Stimulated activated CD8-positive, alpha-beta memory T cell treated with anti-CD3 and anti-CD28 coated beads, Interleukin-12 subunit alpha, Interleukin-12 subunit beta, amount 100 ng/mL, for 24 hours (primary cell): Measurements from ENCODE around the gene TRERF1.
"Not testable (repeated sequence)": the region's sequence is repeated elsewhere in the genome, so short reads cannot be mapped to it uniquely, and the experiment has no call there.

Experiments
- DNase-seq: peaks from one replicate; pipeline ENCODE4 v3.0.0-alpha.2; 2020; ENCODE audit errors: extremely low read depth

The TRERF1 gene

DNA sequence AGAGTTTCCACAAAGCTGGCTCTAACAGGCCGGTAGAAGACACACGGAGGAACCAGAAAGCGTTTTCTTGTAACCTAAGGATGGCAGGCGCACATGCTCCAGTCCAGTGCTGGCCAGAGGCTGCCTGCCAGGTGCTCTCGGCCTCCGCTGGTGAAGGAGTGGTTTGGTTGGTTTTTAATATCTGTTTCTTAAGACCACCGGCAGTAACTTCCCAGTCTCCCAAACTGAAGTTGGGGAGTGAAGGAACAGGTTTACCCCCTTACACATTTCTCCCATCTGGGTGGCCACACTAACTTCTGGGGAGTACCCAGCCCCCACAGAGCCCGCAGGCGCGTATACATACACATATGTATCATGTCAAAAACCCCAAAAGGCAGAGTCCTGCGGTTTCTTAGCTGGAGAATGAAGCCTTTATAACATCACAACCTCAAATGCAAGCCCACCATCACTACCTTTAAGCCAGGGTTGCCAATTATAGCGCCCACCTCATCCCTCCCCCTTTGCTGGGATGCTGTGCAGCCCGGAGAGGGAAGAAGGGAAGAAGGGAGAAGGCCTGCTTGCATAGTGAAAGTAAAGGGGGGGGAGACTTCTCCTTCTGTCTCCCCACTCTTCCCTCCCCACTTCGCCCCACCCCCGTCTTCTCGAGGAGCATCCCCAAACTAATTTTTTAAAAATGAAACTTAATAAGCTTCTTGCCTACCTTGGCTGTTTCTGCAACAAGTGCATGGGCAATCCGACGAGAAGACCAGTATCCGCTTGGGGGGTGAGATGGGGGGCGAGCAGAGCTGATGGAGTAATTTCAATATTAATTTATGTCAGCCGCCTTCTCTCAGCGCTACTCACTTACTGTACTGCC is 1.0 kb downstream of the TRERF1 start:
- no peak for DNase-seq

DNA sequence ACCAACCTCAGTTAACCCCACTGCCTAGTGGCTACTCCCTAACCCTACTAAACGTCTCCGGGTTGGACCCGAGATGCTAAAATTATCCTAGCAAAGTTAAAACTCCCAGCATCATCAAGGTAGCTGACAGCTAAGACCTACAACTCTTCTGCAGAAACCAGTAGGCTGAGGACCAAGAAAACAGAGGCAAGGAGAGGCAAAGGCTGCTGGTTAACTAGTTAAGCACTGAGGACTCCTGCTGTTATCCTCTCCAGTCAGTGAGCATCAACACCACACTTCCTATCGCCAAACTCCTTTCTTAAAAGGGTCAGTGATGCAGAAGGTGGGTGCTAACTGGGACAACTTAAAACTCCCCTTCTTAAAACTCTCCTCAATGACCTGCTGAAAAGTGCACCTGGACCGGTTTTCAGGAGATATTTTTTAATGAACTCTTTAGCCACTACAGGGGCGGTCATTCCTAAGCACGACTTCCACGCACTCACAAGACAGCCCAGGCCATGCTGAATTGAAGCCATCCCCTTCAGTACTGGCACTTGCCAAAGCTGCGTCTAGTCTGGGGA is 1.7 kb downstream of the TRERF1 start:
- DNase-seq, result no peak

DNA sequence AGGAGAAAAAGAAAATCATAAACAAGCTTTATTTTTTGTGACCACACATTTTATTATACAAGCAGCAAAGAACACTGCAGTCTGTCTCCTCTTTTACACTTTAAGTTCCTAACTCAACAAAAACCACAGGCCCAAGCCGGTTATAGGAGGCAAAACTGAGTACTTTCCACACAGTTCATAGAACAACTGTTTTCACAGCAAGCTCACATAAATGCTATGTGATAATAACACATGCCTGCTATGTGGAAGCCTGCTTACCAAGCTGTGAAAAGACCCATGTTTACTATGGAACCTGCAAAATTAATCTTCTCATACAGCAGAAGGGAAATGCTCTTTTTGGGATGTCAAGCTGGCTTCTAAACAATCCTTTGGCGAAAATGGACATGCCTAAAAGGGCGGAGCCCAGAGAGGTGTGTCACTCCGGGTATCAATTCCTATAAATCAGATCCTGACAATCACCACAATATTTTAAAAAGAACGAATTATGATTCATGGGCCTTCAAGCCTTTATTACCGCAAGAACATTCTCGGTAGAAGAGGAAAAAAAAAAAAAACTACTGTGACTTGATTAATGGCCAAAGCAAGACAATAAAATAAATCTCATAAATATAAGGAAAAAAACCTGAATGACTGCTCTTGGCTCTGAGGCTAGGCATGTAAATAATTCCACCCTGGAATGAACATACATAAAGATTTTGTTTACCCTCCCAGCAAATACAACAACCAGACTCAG is 2.6 kb downstream of the TRERF1 start:
- DNase-seq, result no peak

DNA sequence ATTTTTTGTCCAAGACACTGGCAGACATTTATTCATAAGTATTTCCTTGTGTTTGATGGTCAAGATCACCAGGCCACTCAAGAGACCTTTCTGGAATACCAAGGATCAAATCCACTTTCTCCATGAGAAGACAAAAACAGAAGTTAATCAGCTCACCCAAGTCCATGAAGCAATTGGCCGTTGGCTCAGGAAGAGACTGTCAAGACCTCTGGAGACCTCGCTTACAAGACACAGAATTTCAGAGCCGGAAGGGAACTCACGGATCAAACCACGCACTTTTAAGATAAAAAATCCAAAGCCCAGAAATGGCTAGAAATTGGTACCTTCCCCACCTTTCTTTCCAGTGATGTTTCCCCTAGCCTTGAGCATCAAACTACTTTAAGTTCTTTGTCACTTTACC is 3.3 kb downstream of the TRERF1 start:
- DNase-seq, result no peak

DNA sequence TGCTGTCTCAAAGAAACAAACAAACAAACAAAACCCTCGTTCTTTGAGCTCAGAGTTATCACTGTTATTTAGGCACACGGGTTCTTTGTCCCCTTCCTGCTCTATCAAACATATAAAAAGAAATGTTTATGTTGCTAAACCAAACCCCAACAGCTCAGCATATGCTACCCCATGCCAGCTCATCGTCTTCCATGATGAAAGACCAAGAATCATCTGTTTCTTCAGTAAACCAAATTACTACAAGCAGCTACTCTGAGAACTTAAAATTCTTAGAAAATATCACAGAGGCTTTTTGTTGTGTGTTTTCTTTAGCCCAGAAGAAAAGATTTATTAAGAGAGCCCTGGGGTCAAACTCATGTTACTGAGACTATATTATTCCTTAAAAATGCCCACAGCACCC is 4.7 kb downstream of the TRERF1 start:
- DNase-seq, result no peak

DNA sequence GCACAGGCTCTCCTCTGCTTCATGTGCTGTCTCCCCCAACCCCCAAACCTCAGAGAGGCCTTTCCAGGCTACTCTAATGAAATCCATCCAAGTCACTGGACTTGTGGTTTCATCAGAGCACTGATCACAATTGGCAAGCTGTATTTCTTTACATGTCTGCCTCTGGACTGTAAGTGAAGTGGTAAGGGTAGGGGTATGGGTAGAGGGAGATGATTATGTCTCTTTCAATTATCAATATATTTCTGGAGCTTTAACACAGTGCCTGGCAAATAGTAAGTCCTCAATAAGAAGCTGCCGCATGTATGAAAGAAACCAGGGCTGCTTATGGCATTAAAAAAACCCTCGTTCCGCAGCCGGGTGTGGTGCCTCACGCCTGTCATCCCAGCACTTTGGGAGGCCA is 5.4 kb downstream of the TRERF1 start:
- DNase-seq, result no peak

DNA sequence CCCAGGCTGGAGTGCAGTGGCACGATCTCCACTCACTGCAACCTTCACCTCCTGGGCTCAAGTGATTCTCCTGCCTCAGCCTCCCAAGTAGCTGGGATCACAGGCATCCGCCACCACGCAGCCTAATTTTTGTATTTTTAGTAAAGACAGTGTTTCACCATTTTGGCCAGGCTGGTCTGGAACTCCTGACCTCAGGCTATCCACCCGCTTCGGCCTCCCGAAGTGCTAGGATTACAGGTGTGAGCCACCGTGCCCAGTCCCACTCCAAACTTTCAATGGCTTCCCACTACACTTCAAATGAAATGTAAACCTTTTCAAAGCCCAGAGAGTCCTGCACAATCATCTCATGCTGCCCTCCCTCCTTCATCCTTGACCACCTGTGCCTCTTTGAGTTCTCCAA is 5.8 kb downstream of the TRERF1 start:
- DNase-seq, result not testable (repeated sequence)

DNA sequence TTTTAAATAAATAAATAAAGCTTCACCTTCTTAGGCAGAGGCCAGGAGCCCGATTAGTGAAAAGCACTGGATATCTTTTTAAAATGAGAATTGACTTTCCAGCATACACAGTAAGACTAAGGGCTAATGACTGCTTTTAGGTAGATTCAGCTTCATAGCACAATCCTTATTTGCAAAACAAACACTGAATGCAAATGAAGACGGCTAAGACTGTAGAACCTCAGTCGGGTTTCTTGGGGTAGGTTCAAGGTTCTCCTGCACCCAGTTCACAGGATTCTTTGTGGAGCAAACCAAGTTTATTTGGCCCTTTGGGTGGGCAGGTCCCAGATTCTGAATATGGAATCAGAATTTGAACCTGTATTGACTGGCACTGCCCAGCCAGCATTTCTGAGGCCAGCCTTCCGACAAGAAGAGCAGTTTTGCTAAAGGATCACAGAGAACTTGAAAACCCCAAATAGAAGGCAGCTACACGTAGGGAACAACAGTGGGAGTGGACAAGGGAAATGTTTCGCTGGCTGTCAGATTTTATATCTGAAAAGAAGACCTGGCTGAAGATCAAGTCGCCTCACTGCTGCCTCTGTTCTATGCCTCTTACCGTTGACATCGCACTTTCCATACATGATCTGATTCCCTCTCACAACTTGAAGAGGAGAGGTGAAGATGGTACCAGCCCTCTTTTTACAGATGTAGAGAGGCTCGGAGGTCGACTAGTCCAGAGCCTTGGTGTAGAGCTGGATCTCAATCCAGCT is 8.2 kb downstream of the TRERF1 start:
- no peak for DNase-seq

DNA sequence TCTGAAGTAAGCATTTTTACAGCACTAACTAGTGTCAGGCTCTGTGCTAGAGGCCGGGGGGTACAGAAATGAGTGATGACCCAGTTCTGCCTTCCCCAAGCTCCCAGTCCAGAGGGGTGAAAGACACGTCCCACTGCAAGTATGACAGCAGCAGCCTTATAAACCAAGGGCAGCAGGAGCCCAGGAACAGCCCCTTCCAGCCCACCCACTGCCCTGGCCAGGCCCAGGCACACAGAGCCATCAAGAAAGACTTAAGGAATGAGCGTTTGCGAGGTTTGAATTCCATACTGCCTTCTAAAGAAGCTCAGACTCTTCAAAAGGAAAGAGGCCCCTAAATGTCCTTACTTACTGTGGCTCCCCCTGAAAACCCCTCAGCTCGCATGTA is 10.0 kb downstream of the TRERF1 start:
- DNase-seq, result no peak

DNA sequence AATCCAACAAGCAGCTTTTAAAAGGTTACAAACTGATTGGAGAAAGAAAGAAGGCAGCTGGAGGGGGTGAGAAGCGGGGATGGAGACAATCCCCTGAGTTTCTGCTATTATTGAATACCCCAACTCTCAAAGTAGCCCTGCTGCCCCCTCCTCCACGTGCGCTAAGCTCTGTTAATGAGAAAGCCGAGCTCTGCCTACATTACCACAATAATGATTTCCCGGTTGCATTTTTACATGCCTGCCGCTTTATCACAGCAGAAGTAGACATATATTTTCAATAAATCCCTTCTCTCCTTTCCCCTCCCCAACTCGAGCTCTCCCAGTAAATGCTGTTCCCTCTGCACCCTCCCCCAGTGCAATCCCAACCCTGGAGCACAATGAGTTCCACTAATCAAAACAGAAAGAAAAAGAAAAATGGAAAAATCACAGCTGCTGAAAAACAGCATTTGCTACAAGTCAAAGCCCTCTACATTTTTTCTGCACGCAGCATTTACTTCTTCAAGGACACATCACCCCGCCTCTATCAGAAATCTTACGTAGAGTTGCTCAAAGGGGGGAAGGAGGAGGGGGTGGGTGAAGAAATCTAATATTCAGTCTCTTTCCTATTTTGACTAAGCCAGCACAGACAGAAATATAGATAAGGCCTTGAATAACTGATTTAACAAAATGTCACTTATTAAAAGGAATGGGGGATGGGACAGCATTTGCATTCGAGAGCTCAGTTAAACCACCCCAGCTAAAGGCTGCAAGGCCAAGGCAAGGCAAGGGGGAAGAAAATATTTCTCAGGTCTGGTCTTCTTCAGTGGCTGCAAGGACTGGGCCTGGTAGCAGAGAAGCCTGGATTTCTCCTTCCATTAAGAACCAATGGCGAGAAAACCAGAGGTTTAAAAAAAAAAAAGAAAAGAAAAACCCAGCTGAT is 10.7 kb downstream of the TRERF1 start:
- DNase-seq, result no peak

DNA sequence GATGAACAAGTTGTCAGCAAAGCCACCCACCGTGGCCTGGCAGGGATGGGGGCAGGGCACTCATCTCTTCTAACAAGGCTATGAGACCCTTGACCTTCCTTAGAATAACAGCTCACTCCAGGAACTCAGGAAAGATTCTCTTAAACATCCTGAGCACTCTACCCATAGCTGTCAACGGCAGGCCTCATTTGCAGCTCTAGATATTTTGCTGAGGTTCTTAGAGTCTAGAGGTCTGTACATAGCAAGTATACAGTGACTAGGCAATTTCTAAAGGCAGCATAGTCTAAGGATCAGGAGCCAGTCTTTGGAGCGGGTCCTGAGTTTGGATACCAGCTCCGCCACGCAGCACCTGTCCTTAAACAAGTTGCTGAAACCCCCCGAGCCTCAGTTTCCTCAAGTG is 11.7 kb downstream of the TRERF1 start:
- no peak for DNase-seq

DNA sequence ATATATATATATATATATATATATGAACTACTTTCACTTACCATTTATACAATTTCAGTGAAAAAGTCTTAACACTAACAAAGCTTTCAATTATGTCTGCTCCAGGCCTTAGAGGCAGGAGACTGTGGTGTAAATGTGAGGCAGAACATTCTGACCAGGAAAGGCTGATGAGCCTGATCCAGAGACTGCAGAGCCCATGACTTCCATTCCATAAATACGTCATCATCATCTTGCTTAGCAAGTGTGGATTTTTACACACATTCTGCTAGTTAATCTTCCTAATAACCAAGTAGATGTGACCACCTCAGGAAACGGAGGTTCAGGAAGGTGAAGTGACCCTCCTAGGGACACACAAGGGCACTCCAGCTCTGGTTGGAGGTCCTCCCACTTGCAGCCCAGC is 14.9 kb downstream of the TRERF1 start:
- no peak for DNase-seq

DNA sequence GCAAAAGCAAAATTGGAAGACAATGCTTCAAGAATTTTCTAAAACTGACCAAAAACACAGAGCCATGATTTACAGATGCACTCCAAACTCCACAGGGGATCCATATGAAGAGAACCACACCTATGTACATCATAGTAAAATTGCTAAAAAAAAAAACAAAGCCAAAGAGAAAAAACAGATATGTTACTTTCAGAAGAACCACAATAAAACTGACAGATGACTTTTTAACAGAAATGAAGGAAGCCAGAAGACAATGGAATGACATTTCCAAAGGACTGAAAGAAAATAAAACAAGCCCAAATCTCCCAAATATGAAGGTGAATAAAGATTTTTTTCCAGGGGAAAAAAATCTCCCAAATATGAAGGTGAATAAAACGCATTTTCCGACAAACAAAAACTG is 17.5 kb downstream of the TRERF1 start:
- no peak for DNase-seq

DNA sequence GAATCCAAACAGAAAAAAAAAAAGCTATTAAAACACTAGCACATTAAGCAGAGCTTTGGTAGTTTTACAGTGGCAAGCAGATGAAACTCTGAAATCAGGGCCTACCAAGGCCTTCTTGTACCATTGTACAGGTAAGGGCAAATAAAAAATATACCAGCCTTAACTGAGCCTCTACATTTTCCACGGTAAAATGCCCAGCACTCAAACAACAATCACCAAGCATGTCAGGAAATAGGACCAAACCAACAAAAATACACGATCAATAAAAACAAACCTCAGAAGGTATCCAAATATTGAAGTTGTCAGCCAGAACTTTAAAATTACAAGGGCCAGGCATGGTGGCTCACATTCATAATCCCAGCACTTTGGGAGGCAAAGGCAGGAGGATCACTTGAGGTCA is 18.3 kb downstream of the TRERF1 start:
- DNase-seq, result no peak

DNA sequence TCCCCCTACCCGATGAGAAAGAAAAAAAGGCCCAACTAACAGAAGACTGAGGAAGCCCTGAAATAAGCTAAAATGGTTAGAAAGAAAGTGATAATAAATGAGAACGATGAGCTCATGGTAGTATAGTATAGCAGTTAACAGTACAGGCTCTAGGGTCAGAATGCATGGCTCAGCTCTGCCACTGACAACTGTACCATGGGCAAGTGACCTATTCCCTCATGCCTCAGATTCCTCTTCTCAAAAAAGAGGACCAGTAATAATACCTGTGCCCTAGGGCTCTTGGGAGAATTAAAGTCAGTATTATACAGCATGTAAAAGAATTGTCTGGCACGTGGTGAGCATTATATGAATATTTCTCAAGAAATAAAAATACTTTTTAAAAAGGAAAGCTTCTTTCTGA is 19.8 kb downstream of the TRERF1 start:
- DNase-seq, result no peak

DNA sequence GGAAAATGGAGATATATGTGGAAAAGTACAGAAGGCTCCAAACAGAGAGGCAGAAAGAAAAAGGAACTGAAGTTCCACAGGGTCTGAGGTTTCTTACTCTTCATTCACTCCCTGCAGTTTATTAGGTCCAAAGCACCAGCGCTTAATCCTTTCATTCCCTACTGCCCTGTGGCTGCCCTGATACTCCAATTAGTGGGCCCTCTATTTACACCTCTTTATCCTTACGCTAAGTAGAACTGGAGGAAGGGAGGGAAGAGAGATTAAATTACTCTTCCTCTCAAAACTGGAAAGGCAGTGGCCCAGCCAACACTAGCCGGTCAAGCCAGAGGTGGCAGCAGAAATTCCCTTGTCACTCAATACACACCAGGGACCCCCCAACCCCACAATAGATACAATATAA is 20.4 kb downstream of the TRERF1 start:
- DNase-seq, result no peak

DNA sequence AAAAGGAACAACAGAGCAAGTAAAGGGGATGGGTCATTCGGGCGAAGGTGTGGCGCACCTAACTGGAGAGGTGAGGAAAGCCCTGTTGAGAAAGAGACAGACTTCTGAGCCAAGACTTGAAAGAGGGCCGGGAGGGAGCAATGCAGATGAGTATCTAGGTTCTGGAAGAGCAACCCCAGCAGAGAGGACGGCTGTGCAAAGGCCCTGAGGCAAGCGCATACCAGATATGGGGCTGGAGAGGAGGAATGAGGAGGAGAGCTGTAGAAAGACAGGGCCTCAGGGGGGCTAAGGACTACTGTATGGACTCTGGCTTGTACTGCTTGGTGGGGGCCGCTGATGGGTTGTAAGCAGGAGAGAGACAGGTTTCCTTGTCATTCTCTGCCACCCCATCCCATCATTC is 21.9 kb downstream of the TRERF1 start:
- no peak for DNase-seq

DNA sequence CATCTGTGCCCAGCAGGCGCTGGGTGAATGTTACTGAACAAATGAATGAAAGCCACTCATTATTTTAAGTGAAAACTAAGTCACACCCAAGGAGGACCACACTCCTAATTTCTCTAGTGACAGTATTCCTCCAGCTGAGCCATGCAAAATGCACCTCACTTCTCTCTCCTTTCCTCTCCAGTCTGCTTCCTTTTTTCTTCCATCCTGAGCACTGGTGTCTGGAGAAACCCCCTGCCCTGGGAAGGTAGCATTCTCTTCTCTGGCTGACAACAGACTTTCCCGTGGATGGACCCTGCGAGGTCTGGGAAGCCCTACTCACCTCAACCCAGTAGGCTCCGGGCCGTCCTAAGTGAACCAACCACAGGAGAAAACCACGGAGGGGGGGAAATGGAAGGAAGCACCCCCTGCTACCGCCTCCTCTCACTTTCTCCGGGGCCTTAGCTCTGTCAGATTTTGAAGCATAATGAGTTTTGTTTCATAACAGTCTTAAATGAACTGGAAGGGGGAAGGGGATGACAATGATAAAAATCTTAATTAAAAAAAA is 22.6 kb downstream of the TRERF1 start:
- DNase-seq, result no peak

DNA sequence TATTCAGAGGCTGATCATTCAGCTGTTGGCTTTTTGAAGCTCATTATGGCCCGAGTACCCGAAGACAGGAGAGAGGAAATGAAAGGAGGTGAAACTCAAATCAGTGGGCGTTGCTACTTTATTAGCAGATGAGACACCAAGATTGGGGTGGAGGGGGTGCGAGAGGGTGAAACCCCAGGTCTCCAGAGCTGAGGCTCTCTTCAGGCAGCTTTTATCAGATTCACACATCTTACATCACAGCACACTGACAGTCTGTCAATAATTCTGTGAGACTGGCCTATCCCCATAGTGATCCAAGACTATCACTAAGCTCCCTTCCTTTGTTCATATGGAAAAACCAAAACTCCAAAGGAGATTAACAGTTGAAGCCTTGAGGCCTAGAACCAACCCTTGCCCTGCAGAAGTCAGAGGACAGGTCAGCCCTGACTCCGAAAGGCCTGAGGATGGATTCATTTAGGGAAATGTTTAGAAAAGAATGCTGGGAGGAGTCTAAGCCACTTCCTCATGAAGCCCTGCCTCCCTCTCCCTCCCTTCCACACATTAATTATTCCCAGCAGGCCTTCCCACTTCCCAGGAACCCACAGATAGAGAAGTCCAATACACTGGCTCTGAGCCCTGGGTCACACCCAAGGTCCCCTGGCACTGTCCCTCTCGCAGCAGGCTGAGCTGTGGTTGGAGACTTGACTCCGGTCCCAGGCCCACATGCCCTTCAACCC is 23.2 kb downstream of the TRERF1 start:
- DNase-seq, result no peak

DNA sequence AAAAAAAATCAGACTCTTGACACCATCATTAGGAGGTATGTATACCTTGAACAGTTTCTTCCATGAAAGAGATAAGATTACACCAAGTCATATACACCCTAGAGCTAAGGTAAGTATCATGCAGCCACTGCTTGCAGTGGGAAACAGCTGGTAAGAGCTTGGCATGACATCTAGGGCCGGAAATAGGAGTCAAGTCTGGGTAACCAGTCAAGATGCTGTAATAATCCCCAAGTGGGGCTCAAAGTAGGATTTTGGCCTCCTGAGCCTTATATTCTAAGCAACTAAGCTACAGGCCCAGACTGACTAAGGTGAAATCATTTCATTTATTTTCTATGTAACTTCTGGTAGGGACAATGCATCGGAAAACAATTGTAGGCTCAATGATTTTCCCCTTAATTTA is 23.9 kb downstream of the TRERF1 start:
- no peak for DNase-seq
